Stimulated activated CD4-positive, alpha-beta T cell treated with anti-CD3 and anti-CD28 coated beads, Interleukin-1b, Interleukin-23, amount 100 ng/mL, for 1 hour (primary cell): ENCODE data around the gene PHC2.

ENCODE experiments used
- DNase-seq, 2 donors: peaks; one replicate each; pipeline ENCODE4 v3.0.0-alpha.2; 2020; ENCODE audit warnings: low read depth in 2 of 2

PHC2 gene

GRCh38 chr1:33331444-33332356 lies 99.2 kb downstream of the PHC2 start:
- no peak for DNase-seq

GRCh38 chr1:33330906-33331305 lies 100.0 kb downstream of the PHC2 start:
- no peak for DNase-seq

- no peak for DNase-seq
Observed at GRCh38 chr1:33330361-33330890, 100.5 kb downstream of the PHC2 start.

DNA sequence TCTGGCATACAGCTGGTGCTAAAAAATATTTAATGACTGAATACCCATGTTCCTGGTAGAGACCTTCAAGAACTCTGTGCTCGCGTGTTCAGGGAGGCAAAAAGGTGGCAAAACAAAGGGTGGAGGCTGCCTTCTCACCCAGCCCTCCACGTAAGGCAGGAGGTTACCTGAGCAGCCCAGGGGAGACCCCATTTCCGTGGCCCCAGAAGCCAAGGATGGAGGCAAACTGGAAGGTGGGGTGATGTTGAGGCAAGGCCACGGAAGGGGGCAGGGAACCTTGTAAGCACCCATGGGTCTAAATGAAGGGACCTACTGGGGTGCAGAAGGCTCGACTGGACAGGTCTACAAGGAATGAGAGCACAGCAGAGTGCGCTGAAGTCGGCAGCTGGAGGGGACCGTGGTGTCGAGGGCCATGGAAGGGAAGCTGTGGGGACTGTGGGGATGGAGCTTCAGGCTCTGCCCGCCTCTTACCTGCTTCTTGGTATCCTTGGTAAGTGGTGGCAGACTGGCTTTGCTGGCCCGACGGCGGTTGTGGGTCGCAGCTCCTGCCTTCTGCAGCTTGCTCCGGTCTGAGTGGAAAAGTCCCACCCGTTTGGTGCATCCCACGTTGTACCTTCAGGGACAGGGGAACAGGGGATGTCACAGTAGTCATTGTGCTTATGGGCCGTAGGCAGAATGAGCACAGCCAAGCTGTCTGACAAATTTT lies 101.1 kb downstream of the PHC2 start:
- DNase-seq: no peak

GRCh38 chr1:33328817-33329216 lies 102.1 kb downstream of the PHC2 start:
- no peak for DNase-seq

GRCh38 chr1:33327587-33328325 lies 103.1 kb downstream of the PHC2 start:
- no peak for DNase-seq

- DNase-seq: no peak
Observed at GRCh38 chr1:33326785-33327184, 104.1 kb downstream of the PHC2 start.

- DNase-seq: no peak
Observed at GRCh38 chr1:33324677-33325575, 106.0 kb downstream of the PHC2 start.

DNA sequence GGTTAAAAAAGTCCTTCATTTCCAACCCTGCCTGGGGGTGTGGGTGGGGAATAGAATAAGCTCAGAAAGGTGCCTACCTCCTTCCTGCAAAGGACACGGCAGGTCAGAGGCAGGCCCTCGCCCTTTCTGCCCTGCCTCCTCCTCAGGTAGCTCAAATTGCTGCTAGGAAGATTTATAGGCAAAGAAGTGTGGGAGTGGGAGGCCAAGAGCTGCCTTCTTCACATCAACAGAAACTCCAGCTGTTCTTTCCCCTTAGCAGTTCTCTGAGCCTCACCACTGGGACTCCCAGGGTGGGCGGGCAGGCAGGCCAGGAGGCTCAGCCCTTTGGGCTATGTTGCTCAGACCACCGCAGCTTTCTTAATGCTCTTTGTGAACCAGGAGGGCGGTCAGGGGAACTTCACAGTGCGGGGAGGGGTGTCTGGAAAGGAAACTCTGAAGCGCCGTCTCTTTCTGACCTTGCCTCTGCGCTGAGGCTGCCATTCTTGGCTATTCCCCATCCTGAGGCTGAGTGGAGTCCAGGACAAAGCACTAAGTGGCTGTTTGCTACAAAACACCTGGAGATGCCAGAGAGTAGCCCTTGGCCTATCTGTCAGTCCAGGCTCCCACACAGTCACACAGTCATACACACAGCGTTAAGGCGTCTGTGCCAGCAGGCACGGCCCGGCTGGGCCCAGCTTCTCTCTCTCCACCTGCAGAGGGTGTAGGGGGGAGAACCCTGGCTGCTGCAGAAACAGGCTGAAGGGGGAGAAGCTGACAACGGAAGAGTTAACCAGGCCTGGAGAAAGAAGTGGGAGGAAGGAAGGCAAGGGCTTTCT lies 107.0 kb downstream of the PHC2 start:
- DNase-seq: no peak

DNA sequence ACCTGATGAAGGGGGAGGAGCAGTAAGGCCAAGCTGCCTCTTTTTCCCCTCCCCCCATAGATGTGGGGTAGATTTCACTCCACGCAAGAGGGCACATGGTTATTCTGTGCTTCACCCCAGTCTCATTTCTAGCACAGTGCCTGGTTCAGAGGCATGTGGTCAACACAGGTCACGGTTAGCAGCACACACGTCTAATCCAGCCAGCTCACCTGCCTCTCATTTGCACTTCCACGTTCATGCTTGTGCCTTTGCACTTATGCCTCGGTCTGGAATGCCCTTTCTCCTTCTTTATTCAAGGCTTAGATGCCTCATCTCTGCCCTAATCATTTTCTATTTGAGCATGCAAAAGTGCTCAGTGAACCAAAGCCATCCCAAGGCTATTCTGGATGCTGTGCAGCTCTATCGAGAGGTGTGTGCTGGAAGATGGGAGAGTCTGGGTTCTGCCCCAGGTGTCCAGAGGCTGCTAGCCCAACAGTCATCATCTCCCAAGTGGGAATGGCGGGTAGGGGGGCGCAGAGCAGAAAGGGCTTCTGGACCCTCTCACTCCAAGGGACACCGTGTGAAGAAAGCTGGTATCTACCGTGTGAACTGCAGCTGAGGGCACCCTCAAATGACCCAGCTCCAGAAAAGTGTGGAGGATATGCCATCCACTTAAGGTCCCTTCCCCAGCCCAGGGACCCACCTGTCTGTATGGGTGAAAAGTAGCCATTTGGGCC lies 107.9 kb downstream of the PHC2 start:
- no peak for DNase-seq

GRCh38 chr1:33322109-33322508 lies 108.8 kb downstream of the PHC2 start:
- DNase-seq: no peak

DNA sequence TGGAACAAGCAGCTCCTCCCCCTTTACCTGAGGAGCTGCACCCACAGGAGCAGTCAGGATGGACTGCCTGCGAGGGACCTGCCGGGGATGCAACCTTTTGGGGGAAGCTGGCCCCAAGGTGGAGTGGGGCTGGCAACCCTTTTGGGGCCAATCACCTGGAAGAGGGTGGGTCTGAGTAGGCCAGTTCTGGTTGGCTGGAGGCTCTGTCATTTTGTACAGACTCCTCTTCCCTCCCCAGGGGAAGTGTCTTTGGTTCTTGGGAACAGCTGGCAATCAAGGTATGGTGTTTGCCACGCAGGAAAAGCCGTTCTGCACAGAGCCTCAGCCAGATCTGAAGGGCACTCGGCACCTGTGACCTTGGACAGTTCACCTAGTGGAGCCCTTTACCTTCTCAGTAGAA lies 109.7 kb downstream of the PHC2 start:
- no peak for DNase-seq

- no peak for DNase-seq
Observed at GRCh38 chr1:33320619-33321165, 110.2 kb downstream of the PHC2 start, which contains the start of gene A3GALT2. TSS of gene A3GALT2 (minus strand) at chr1:33321098. CDS start at chr1:33321098, 0 bp downstream.

- no peak for DNase-seq
Observed at GRCh38 chr1:33319949-33320618, 110.8 kb downstream of the PHC2 start.

DNA sequence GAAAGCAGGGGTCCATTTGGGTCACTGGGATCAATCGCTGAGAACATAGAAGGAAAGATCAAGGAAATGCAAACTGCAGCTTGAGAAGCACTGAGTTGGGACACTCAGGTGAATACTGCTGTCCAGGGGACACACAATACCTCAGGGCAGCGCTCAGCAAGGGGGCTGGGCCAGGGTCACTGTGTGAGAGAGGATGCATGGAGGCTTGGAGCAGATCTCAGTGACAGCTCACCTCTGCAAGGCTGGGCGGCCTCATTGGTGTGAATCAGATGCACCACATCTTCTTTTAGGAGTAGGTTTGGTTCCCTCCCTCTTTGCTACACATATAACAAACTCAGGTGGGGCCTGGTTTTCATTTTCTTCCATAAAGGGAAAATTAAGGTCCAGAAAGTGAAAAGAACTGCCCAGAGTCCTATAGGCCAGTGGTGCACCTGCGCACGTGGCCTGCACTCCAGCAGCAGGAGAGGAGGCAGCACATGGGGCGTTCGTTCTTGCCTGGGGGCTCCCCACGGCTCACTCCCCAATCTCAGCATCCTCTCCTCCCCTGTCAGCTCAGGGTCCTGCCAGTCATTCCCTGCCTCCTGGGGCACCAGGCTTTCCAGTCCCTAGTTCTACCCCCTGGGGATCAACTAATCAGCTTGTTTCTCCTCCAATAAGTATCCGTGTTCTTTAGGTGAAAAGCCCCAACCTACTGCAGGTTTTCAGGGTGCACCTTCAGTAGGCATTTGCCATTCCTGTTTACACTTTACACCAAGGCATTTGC lies 111.5 kb downstream of the PHC2 start:
- DNase-seq: no peak

- DNase-seq: no peak
Observed at GRCh38 chr1:33317946-33318345, 112.9 kb downstream of the PHC2 start.

- DNase-seq: no peak
Observed at GRCh38 chr1:33317354-33317753, 113.5 kb downstream of the PHC2 start.

GRCh38 chr1:33316601-33317000 lies 114.3 kb downstream of the PHC2 start:
- DNase-seq: no peak
